T-helper 17 cell (primary cell): ENCODE data around the gene CDC42BPB. TPM values are rescaled to one million over a fixed set of nuclear protein-coding genes. Genes with fewer than 3 reads are reported as not detected.

ENCODE experiments used
- ATAC-seq: fragments of 150-1000 bp; cut with Tn5 transposase; 2 replicates; pipeline ENCODE4 v1.10.0; 2021; ENCODE audit warnings: mild to moderate bottlenecking, moderate library complexity
- DNase-seq, 3 donors: peaks; one replicate each; pipeline versions ENCODE4 v3.0.0 to v3.0.0-alpha.2; 2020 to 2021
- H3K9me3 ChIP-seq: one replicate; pipeline ENCODE4 v1.7.0; 2013; ENCODE audit warnings: low read length, mild to moderate bottlenecking; ENCODE audit not compliant: control insufficient read depth, poor library complexity, severe bottlenecking
- H3K27ac Mint-ChIP-seq: one replicate; pipeline ENCODE4 v1.8.0; 2022; ENCODE audit warnings: mild to moderate bottlenecking, moderate library complexity, mixed read lengths
- H3K27me3 Mint-ChIP-seq: one replicate; pipeline ENCODE4 v1.8.0; 2022; ENCODE audit warnings: mixed read lengths
- H3K36me3 Mint-ChIP-seq: one replicate; pipeline ENCODE4 v1.8.0; 2022; ENCODE audit warnings: low read depth, mixed read lengths
- H3K4me1 Mint-ChIP-seq: one replicate; pipeline ENCODE4 v1.8.0; 2022; ENCODE audit warnings: mild to moderate bottlenecking, mixed read lengths
- H3K4me3 Mint-ChIP-seq: one replicate; pipeline ENCODE4 v1.8.0; 2022; ENCODE audit warnings: mild to moderate bottlenecking, moderate library complexity, mixed read lengths
- total RNA-seq, 4 donors: library from RNA in 2 of 4; stranded (reverse) in 2 of 4; gene quantifications; one replicate each; pipeline ENCODE4 v1.2.3 and lab custom pipeline; 2022 to 2026

The CDC42BPB gene
- total RNA-seq, 2 donors from 2014 or later = 11.6 to 16.3 TPM

DNA sequence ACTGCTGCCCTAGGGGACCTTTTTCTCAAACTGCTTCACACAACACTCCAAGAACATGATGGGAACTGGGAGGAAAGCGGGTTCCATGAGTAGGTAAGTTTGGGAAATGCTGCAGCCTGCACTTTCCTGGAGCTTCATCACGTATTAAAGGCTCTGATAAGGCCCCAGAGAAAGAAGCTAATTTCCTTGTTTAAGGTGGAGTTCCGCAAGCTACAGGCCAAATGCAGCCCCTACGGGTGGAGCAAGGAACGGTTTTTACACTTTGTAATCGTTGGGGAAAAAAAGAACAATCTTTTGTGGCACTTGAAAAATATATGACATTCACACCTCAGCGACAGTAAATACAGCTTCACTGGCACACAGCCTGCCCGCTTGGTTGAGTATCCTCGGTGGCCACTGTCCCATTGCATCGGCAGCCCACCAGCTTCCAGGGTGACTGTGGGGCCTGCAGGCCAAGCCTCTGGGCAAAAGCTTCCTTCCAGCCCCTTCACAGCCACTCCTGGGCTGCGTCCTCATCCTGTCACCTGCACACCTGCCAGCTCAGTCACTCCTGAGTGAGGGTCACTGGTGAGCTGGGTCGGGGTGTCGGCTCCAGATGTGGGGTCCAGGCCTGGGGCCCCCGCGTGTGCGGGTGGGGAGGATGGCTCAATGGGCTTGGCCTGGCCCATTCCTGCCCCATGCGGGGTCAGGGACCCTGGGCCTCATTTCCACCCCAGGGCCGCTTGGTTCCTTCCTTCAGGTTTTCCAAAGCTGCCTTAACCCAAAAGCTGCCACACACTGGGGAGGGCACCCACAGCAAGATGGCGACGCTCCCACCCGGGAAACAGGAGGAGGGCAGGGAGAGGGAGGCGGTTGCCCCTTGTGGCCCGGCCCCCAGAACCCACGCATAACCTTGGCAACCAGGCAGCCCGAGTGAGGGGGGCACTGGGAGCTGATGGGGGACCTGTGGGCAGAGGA is 132.4 kb downstream of the CDC42BPB start:
- no peak for DNase-seq
- H3K4me3 Mint-ChIP-seq = peak overlapping the region; percentile 15
- H3K27me3 Mint-ChIP-seq = peaks cover 13% of the 10 kb centered on the region
- H3K36me3 Mint-ChIP-seq = no peaks in the 10 kb centered on the region
- H3K27ac Mint-ChIP-seq = no peak overlapping the region
- no peak for ATAC-seq
- H3K9me3 ChIP-seq = no peaks in the 10 kb centered on the region
- H3K4me1 Mint-ChIP-seq = peaks cover 14% of the 10 kb centered on the region

DNA sequence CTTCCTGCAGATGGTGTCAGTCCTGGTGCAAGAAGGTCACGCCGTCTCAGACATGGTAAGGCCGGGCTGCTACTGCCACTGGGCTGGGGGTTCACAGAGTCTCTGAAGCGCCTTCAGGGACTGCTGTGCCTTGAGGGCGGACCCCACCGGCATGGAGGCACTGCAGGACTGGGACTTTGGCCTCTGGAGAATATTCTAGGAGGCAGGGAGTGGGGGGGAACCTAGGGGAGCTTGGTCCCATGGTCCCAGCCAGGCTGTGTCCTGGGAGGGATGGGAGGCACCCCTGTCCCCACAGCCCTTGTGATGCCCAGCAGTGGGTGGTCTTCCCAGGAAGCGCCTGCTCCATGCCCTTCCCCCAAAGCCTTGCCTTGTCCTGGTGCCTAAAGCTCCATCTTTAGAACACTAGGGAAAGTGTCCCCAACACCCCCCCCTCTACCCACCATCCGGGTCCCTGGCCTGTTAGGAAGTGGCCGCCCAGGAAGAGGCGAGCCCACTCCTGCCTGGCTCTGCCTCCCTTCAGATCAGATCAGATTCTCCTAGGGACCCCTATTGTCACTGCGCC is 133.3 kb downstream of the CDC42BPB start:
- H3K27ac Mint-ChIP-seq = no peak overlapping the region
- H3K27me3 Mint-ChIP-seq = peaks cover 13% of the 10 kb centered on the region
- ATAC-seq = no peak
- peaks cover 14% of the 10 kb centered on the region for H3K4me1 Mint-ChIP-seq
- H3K4me3 Mint-ChIP-seq = no peak overlapping the region
- no peaks in the 10 kb centered on the region for H3K36me3 Mint-ChIP-seq
- no peaks in the 10 kb centered on the region for H3K9me3 ChIP-seq
- no peak for DNase-seq

DNA sequence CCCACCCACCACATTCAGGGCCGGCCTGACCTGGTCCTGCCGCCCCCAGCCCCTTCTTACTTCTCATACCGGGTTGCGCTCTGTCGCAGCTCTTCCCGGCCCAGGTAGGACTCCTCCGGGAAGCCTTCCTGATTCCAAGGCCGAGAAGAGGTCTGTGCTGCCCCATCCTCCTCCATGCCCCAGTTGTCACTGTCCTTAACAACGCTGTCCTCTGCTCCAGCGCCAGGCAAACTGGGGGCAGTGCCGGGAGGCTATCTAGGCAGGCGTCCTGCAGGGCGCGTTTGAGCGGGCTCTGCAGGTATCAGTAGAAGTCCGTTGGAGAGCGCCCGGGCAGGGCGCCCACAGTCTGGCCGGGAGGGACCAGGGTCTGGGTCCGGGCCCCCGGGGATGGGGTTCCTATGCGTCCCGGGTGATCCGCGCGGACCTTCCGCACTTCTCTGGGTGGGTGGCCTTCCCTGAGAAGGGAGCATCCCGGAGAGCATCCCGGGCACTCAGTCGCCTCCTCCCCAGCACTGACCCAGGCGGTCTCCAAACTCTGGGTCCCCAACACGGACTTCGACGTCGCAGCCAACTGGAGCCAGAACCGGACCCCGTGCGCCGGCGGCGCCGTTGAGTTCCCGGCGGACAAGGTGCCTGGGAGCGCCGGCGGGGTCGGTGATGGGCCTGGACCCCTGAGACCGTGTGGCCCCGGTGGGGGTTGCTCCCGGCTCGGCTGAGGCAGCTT is 134.0 kb downstream of the CDC42BPB start:
- Mint-ChIP-seq H3K27ac (no peak overlapping the region), H3K4me3 (peak overlapping the region; percentile 78), H3K36me3 (no peaks in the 10 kb centered on the region), H3K4me1 (peaks cover 12% of the 10 kb centered on the region), H3K27me3 (peaks cover 13% of the 10 kb centered on the region)
- DNase-seq (no peak), ATAC-seq (peak; percentile 17)
- H3K9me3 ChIP-seq = no peaks in the 10 kb centered on the region

DNA sequence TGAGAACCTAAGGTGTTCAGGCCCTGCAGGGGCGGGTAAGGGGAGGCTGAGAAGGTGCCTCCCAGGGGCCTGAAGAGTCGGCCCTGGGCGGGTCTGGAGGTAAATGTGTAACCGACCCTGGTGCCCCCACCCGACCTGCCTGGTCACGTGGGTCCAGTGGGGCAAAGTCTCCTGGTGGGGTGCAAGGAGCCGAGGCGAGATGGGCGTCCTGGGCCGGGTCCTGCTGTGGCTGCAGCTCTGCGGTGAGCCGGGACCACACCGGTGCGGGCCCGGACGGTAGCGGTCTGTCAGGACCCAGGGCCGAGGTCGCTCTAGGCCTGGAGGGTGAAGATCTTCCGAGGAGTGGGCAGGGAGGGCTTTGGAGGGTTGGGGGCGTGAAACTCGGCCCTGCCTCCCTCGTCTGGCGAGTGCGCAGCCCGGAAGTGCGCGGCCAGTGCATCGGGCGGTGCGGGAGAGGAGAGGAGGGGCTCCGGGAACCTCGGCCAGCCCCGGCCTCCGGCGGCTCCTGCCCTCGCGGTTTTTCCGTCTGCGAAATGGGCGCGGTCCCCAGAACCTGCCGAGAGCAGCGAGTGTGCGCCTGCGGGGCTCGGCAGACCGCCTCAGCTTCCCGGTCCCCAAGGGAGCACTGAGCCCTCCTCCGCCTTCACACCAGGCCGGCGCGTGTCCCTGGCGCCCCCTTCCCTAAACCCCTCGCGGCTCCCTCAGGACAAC is 134.7 kb downstream of the CDC42BPB start, which contains the start of gene AMN:
TSS of gene AMN (plus strand) at position 174 of the 711 bp plus-strand sequence. CDS start at position 200, 26 bp downstream.
- no peak for DNase-seq
- H3K4me1 Mint-ChIP-seq = peaks cover 12% of the 10 kb centered on the region
- H3K9me3 ChIP-seq = no peaks in the 10 kb centered on the region
- peaks cover 13% of the 10 kb centered on the region for H3K27me3 Mint-ChIP-seq
- no peaks in the 10 kb centered on the region for H3K36me3 Mint-ChIP-seq
- ATAC-seq = peak; percentile 27
- peak within 1 kb of the TSS; percentile 78 for H3K4me3 Mint-ChIP-seq
- no peak within 1 kb of the TSS for H3K27ac Mint-ChIP-seq

DNA sequence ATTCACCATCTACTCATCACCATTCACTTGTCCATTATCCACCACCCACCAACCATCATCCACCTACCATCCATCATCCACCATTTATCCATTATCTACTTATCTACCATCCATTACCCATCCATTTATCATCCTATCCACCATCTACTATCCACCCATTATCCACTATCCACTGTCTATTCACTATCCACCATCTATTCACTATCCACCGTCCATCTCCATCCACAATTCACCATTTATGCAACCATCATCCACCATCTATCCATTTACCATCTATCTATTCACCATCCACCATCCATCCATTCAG is 136.4 kb downstream of the CDC42BPB start:
- peaks cover 5% of the 10 kb centered on the region for H3K4me1 Mint-ChIP-seq
- H3K9me3 ChIP-seq = no peaks in the 10 kb centered on the region
- DNase-seq (no peak), ATAC-seq (no peak)
- H3K4me3 Mint-ChIP-seq = no peak overlapping the region
- H3K27me3 Mint-ChIP-seq = peaks cover 4% of the 10 kb centered on the region
- no peak overlapping the region for H3K27ac Mint-ChIP-seq
- no peaks in the 10 kb centered on the region for H3K36me3 Mint-ChIP-seq

DNA sequence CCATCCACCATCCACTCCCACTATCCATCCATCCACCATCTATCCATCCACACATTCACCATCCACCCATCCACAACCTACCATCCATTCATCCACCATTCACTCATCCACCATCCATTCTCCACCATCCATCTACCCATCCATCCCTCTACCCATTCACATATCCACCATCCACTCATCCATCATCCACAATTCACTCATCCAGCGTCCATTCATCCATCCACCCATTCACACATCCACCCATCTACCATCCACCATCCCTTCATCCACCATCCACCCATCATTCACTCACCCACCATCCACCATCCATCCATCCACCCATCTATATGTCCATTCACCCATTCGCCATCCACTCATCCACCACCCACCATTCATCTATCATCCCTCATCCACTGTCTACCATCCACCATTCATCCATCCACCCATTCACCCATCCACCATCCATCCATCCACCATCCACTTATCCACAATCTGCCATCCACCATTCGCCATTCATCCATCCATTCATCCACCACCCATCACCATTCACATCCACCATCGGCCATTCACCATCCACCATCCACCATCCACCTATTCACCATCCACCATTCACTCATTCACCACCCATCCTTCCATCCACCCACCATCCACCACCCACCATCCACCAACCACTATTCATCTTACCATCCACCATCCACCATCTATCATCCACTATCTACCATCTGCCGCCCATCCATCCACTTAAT is 136.9 kb downstream of the CDC42BPB start:
- Mint-ChIP-seq H3K36me3 (no peaks in the 10 kb centered on the region), H3K4me1 (peaks cover 2% of the 10 kb centered on the region), H3K27me3 (no peaks in the 10 kb centered on the region), H3K27ac (no peak overlapping the region), H3K4me3 (no peak overlapping the region)
- ATAC-seq (no peak), DNase-seq (no peak)
- no peaks in the 10 kb centered on the region for H3K9me3 ChIP-seq

DNA sequence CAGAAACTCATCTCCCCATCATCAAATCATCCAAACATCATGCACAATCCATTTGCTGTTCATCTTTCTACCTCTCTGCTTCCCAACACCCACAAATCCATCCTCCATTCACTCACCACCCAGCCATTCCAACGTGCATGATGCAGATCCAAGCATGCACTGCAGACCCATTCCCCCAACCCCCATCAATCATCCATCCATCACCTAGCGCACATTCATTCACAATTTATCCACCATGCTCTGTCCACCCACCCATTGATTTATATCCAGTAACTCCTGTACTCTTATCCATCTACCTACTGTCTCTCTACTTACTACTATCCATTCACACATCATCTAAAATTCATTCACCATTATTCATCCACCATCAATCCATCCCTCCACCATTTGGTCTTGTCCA is 138.9 kb downstream of the CDC42BPB start:
- no peak for ATAC-seq

DNA sequence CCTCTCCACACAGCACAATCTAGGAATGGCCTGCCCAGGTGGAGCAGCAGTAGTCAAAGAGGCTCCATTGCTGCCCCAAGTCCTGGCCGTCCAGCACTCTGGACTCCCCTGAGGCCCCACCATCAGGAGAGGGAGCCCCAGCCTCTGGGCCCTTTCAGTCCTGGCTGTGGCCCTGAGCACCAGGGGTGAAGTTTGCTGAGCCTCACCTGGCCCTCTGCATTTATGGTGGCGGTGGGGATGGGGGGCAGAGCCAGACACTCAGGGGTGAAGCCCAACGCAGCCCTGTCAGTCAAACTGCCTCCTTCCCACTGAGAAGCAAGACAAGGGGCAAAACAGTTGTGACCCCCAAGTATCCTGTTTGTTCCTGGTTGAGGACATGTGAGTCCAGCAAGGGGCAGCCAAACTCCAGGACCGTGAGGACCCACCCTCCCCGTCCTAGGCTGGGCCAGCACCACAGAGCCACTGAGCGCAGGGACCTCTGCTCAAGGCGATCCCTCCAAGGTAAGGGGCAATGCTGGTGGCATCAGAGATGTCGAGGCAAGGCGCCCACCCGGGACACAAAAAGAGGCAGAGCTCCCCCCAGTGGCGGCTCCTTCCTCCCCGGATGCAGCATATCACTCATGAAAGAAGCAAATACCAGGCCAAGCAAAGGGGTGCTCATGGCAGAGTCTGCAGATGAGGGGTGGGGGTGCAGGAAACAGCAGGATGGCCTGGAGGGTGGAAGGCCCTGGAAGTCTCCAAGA is 139.7 kb downstream of the CDC42BPB start:
- H3K36me3 Mint-ChIP-seq = no peaks in the 10 kb centered on the region
- no peaks in the 10 kb centered on the region for H3K4me1 Mint-ChIP-seq
- no peaks in the 10 kb centered on the region for H3K27me3 Mint-ChIP-seq
- DNase-seq (peak in 1 of 3 donors; percentile 34), ATAC-seq (peak; percentile 54)
- H3K9me3 ChIP-seq = no peaks in the 10 kb centered on the region
- H3K27ac Mint-ChIP-seq = no peak overlapping the region
- H3K4me3 Mint-ChIP-seq = no peak overlapping the region

More for the DNA sequence above, 138.9 kb downstream of the CDC42BPB start:
- Mint-ChIP-seq H3K4me1 (peaks cover 2% of the 10 kb centered on the region), H3K36me3 (no peaks in the 10 kb centered on the region), H3K27me3 (no peaks in the 10 kb centered on the region), H3K4me3 (no peak overlapping the region), H3K27ac (no peak overlapping the region)
- DNase-seq = no peak
- no peaks in the 10 kb centered on the region for H3K9me3 ChIP-seq

DNA sequence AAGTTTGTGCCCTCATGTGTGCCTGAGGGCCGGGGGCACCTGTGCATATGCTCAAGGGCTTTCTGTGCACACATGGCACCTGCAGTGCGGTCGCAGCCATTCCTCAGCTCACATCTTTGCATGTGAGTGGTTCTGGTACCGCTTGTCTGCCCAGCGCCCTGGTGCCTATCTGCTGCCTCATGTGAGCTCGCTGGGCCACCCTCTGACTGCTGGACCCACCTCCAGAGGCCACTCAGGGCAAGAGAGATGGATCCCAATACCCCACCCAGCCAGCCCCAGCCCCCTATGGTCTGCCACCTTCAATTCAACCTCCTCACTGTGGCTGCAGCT is 140.3 kb downstream of the CDC42BPB start:
- H3K36me3 Mint-ChIP-seq = no peaks in the 10 kb centered on the region
- no peaks in the 10 kb centered on the region for H3K9me3 ChIP-seq
- peak; percentile 45 for ATAC-seq
- no peak overlapping the region for H3K4me3 Mint-ChIP-seq
- no peak overlapping the region for H3K27ac Mint-ChIP-seq
- no peaks in the 10 kb centered on the region for H3K27me3 Mint-ChIP-seq
- no peak for DNase-seq
- H3K4me1 Mint-ChIP-seq = no peaks in the 10 kb centered on the region

DNA sequence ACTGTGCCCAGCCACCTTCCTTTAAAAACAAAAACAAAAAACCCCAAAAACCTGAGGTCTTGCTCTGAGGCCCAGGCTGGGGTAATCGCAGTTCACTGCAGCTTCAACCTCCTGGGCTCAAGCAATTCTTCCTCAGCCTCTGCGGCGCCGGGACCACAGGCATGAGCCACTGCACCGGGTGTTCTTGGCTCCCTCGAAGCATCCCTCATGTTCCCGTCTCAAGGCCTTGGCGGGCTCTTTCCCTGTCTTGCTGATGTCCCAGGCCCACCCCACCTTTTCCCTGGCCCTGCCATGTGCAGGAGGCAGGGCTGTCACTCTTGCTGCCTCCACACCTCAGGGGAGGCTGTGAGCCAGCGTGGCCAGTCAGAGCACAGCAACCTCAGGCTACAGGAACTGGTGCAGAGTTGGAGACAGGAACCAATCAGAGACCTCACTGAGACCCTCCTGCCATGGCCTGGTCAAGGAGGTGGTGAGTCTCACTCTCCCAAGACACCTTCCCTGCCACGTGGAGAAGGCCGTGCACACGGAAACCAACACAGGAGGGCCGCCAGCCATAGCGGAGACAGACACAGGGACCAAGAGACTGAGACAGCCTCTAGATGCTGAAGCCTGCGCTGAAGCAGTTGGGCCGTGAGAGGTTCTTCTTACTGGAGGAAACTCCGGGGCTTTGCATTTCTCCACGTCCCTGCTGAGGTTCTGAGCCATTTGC is 140.8 kb downstream of the CDC42BPB start:
- ATAC-seq (peak; percentile 26), DNase-seq (no peak)
- H3K4me3 Mint-ChIP-seq = no peak overlapping the region
- no peaks in the 10 kb centered on the region for H3K4me1 Mint-ChIP-seq
- no peak overlapping the region for H3K27ac Mint-ChIP-seq
- no peaks in the 10 kb centered on the region for H3K9me3 ChIP-seq
- no peaks in the 10 kb centered on the region for H3K36me3 Mint-ChIP-seq
- no peaks in the 10 kb centered on the region for H3K27me3 Mint-ChIP-seq

DNA sequence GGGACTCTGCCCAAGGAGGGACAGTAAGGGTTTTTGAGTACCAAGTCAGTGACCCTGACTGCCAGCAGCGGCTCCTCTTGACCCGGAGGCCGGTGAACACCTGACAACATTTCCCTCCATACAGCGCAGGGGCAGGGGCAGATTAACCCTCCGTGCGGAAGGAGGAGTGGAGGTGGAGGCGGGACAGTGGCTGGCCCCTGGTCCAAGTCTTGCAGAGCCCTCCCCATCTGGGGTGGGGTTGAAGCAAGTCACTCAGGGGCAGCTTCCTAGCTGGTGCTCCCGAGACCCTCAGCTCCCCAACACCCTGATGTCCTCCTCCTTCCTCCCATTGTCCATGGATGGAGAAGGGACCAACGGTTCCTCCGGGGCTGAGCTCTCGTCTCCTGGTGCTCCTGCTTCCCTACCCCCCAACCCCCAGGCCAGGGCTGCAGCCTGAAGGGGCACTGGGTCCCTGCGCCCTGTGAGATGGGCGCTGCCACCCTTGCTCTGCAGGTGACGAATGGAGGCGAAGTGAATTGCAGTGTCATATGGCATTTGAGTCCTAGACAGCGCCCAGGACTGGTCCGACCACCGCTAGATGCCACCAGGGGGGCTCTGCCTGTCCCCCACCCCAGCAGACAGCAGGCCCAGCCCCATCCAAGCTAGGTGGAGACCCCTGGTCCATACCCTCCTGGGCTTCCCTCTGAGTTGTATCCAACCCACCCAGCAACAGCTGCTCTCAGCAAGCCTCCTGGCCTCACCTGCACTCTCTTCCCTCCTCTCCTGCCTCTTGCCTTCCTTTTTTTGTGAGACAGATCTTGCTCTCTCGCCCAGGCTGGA is 141.8 kb downstream of the CDC42BPB start:
- H3K9me3 ChIP-seq = no peaks in the 10 kb centered on the region
- DNase-seq = no peak
- H3K27ac Mint-ChIP-seq = no peak overlapping the region

More for the DNA sequence above, 141.8 kb downstream of the CDC42BPB start:
- ATAC-seq = no peak
- Mint-ChIP-seq H3K4me1 (no peaks in the 10 kb centered on the region), H3K4me3 (no peak overlapping the region), H3K36me3 (no peaks in the 10 kb centered on the region), H3K27me3 (no peaks in the 10 kb centered on the region)
